ENCODE measurements around the gene GRID1.

DNA sequence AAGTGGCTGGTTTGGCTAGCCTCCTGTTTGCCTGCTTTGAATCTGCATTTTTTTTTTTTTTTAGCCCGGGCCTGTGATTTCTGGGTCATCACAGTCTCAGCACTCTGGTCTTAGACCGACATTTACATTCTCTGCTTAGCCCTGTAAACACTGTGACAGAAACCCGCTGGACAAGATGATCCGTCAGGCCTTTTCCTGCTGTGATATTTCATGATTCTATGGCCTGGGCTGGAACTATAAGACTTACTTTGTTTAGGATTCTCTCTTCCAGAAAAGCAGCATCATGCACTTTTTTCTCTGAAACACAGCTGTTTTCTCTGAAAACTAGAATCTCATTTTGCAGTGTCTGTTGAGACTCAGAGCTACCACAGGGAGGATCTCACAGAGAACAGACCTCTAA, 705.5 kb downstream of the GRID1 start:
- TF ChIP-seq SIN3A (IDR thresholded peaks at IDR 0.05; ENCODE audit: low read depth): no peak
- no peak for TF ChIP-seq EGR1 (IDR thresholded peaks at IDR 0.05; ENCODE audit: low read depth)
- no peak for TF ChIP-seq ZNF274 (IDR thresholded peaks at IDR 0.05; ENCODE audit: low read depth, low read length)
- TF ChIP-seq, protein P1, sequence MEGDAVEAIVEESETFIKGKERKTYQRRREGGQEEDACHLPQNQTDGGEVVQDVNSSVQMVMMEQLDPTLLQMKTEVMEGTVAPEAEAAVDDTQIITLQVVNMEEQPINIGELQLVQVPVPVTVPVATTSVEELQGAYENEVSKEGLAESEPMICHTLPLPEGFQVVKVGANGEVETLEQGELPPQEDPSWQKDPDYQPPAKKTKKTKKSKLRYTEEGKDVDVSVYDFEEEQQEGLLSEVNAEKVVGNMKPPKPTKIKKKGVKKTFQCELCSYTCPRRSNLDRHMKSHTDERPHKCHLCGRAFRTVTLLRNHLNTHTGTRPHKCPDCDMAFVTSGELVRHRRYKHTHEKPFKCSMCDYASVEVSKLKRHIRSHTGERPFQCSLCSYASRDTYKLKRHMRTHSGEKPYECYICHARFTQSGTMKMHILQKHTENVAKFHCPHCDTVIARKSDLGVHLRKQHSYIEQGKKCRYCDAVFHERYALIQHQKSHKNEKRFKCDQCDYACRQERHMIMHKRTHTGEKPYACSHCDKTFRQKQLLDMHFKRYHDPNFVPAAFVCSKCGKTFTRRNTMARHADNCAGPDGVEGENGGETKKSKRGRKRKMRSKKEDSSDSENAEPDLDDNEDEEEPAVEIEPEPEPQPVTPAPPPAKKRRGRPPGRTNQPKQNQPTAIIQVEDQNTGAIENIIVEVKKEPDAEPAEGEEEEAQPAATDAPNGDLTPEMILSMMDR (IDR thresholded peaks at IDR 0.05 in 2 of 3, conservative IDR thresholded peaks at IDR 0.05 in 1 of 3; ENCODE audit: borderline replicate concordance in 1 of 3, insufficient read depth in 1 of 3, low read depth in 2 of 3, low read length in 2 of 3): no peak
- TF ChIP-seq JUND (IDR thresholded peaks at IDR 0.05): no peak

Data from HCT116 (cell line).